ENCODE measurements around the gene RNF4. TPM values are rescaled to one million over a fixed set of nuclear protein-coding genes. Genes with fewer than 3 reads are reported as not detected.
"Not testable (repeated sequence)": the region's sequence is repeated elsewhere in the genome, so short reads cannot be mapped to it uniquely, and the experiment has no call there.

The RNF4 gene
- total RNA-seq, 1 experiment from 2014 or later = 72.6 TPM

DNA sequence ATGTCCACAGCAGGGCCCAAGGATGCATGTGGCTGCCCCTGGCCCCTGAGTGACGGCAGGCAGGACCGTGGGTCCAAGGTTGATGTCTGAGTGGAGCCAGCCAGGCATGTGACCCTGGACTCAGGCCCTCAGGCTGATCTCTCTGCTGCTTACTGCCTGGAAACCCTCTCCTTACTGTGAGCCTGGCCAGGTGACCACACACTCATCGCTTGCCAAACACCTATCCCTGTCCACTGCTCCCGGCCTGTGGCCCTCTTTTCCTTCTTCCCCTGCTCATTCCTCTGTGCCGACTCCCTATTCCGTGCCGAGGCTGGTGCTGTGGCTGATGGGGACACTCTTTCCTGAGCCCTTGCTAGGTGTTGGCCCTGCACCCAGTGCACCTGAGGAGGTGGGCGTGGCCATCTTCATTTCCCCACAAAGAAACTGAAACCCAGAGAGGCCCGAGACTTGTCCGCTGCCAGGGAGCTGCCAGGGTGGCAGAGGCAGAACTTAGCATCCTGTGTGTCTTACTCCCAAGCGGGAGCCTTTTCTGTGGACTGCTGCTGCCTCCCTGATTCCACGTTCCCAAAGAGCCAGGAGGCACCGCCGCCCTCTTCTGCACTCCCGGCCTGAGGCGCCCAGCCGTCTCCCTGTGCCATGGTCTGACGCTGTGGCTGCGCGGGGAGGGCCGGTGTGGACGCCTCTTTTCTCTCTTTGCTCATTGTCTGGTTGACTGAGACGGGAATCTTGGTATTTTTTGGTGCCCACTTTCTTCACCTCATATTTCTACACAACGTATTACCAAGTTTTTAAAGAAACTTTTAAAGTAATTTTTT lies 11.2 kb upstream of the RNF4 start:
- no peak for DNase-seq (ENCODE audit: low read depth)

DNA sequence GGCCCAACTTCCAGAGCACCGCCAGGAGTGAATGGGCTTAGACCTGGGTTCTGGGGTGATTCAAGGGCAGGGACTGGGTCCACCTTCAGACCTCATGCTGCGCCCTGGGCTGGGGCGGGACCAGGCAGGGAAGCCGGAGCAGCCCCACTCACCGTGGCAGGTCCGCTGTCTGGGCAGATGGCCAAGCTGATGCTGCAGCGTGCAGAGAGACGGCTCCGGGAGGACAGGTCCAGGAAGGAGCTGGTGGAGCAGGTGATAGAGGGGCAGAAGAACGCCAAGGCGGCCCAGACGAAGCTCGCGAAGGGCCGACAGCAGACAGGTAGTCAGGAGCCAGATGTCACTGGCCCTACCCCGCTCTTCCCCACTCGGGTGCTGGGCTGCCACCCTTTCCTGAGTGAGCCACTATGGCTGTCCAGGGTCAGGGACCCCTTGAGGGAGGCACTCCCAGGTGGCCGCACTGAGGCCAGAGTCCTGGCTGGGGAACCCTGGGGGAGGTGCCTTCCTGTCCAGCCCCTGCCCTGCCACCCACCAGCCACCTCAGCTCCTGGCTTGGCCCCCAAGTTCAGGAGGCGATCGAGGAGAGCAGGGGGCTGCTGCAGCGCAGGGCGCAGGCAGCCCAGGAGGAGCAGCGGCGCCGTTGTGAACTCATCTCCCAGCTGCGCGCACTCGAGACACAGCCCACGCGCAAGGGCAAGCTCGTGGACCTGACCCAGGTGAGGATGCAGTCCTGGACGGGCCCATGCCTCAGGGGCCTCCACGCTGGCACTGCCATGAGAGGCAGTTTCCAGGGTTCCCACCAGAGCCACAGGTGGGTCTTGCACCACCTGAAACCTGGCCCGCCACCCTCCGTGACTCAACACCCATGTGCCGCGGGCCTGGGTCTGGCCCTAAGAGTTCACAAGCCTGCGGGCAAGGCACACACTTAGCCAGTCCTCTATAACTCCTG lies 10.1 kb upstream of the RNF4 start:
- DNase-seq (ENCODE audit: low read depth) = no peak

DNA sequence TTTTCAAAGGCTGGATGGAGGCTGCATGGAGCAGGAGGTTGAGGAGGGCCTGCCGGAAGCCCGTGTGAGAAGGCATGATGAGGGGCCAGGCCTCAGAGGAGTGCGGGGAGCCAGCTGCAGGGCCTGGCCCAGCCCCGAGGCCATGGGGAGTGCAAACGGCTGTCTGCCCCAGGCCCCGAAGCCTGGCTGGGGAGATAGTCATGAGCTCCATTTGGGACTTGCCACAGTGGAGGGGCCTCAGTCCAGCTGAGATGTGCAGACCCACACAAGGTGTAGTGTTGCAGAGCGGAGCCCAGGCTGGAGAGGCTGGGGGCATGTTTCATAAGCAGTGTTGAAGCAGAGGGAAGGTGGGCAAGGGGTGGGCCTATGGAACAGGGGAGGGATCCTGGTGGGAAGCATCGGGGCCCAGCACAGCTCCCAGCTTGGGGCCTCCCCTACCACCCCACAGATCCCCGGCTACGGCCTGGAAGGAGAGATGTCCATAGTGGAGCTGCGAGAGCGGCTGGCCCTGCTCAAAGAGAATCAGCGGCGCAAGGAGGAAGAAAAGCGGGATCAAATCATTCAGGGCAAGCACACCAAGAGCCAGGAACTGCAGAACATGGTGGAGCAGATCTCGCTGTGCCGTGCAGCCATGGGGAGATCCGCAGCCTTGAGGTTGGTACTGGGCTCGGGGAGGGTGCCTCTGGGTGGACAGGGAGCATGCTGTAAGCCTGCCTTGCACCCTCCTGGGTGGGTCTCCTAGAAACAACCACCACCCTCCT lies 9.1 kb upstream of the RNF4 start:
- no peak for DNase-seq (ENCODE audit: low read depth)

GRCh38 chr4:2461246-2461960 lies 7.5 kb upstream of the RNF4 start:
- DNase-seq (ENCODE audit: low read depth) = no peak

DNA sequence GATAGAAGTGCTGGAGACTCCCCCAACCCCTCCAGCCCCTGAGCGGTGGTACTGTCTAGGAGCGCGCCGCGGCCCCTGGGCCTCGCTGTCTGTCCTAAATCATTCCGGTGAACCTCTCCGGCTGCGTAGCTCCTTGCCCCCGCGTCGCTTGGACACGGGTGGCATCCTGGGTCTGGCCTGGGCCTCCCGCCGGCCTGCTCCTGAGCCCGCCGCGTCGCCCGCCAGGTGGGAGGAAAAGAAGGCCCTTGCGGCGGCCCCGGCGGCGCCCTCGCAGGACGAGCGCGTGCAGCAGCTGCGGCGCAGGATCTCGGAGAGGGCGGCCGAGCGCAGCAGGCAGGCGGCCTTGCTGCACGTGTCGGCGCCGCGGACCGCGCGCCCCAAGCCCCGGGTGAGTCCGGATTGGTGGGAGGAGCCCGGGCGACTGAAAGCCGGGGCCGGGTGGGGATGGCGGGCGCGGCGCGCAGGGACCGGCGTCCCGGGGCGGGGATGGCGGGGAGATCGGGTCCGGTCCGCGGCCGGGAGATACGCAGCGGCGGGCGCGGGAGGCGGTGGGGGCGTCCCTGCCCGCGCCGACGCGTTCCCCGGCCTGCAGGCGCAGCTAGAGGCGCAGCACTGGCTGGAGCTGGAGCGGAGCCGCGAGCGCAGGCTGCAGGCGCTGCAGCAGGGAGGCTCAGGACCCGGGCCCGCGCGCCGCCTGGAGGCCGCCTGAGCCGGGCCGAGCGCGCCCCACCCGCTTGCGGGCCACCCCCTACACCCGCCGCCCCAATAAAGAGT lies 6.5 kb upstream of the RNF4 start:
- peak; percentile 57 for DNase-seq (ENCODE audit: low read depth)

GRCh38 chr4:2462992-2463762 lies 5.7 kb upstream of the RNF4 start:
- no peak for DNase-seq (ENCODE audit: low read depth)

DNA sequence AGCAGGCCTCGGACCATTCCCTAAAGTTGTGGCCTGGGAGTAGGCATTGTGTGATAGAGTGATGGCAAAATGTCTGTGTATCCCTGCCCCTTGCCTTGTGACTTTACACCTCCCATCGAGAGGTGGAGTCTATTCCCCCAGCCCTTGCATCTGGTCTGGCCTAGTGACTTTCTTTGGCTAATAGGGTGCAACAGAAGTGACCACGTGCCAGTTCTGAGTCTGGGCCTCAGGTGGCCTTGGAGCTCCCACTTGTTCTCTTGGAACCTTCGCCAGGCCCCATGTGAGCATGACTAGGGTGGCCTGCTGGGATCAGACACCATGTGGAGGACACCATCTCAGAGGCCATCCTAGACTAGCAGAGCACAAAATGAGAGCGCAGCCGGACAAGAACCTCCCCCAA lies 3.9 kb upstream of the RNF4 start:
- no peak for DNase-seq (ENCODE audit: low read depth)

GRCh38 chr4:2465544-2465943 lies 3.4 kb upstream of the RNF4 start:
- not testable (repeated sequence) for DNase-seq (ENCODE audit: low read depth)

DNA sequence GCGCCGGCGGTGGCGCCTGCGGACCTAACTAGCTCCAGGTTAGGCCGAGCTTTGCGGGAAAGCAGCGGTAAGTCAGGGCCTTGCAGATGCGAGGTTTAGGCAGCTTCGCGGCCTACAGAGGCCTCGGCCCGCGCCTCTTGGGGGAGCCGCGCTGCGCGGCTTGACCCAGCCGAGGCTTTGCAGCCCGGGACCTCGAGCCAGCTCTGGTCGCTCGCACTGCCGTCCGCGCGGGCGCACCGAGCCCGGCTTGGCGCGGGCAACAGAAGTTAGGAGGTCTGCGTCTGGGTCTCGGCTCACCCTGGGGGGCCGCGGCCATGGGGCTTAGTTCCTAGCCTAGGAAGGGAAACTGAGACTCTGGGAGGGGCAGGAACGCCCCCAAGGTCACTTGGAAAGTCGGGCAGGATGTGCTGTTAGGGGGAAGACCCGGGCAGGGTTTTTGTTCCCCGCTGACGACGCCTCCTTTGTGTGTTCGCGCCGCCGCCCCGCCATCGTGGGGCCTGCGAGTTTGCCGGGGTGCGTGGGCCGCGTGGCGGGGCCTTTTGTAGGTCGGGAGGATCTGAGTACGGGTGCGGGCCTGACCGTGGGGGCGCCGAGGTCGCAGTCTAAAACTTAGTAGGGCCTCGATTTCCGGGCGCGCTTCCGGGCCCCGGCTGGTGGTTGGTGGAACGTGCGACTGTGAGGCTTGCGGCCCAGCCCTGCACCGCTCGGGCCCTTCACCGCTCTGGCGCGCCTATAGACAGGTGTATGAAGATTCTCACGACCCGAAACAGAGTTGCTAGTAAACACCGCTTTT lies 482 bp downstream of the RNF4 start:
- peak; percentile 38 for DNase-seq (ENCODE audit: low read depth)

DNA sequence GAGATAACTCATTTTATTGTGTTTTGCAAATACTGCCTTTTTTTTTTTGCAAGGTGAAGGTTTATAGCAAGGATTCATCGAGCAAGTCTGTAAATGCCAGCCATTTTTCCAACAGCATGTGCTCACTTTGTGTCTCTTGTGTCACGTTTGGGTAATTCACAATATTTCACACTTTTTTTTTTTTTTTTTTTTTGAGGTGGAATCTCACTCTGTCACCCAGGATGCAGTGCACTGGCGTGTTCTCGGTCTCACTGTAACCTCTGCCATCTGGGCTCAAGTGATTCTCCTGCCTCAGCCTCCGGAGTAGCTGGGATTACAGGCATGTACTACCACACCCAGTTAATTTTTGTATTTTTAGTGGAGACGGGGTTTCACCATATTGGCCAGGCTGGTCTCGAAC lies 1.9 kb downstream of the RNF4 start:
- no peak for DNase-seq (ENCODE audit: low read depth)

- DNase-seq (ENCODE audit: low read depth) = peak; percentile 72
These were observed 3.3 kb downstream of the RNF4 start for GRCh38 chr4:2472187-2472586.

DNA sequence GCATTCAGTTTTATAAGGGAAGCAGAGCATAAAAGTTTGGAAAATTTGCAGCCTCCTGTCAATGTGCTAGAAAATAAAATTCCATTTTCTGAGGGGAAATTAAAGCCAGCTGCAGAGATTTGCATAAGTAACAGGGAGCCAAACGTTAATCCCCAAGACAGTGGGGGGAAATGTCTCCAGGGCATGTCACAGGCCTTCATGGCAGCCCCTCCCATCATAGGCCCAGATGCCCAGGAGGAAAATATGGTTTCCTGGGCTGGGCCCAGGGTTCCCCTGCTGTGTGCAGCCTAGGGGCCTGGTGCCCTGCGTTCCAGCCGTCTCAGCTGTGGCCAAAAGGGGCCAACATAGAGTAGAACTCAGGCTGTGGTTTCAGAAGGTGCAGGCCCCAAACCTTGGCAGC lies 9.3 kb downstream of the RNF4 start:
- DNase-seq (ENCODE audit: low read depth) = no peak

GRCh38 chr4:2480649-2481048 lies 11.7 kb downstream of the RNF4 start:
- DNase-seq (ENCODE audit: low read depth) = no peak

DNA sequence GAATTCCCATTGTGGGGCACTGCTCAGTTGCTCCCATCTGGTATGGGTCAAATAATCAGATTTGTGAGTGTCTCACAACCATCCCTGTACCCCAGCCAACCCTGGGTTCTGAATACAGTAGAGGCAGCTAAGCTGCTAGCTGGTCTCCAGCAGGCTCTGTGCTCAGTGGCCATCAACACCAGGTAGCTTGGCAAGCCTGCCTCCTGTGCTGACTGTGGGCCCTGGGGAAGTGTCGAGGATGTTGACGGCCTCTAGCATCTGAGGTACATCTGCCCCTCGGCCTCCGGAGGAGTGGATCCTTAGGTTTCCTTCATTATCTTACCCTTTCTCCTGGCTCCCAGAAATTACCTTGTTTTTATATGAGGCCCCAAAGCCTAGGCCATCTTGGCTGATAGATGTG lies 13.3 kb downstream of the RNF4 start:
- no peak for DNase-seq (ENCODE audit: low read depth)

DNA sequence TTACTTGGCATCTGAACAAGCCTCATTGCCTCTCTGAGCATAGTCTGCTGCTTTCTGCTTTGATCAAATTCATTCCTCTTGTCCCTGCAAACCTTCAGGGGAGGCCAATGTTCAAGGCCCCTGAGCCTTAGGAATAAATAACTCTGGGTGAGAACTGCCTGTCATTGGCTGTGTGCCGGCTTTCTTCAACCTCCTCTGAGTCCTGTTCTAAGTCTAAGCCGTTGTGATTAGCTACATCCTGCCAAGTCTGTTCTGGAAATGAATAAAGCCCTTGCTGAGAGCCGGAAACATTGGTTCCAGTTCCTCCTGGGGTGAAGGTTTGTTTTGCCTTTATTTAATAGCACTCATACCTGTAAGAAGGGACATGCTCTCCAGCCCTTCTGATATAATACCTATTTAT lies 13.8 kb downstream of the RNF4 start:
- DNase-seq (ENCODE audit: low read depth) = no peak

DNA sequence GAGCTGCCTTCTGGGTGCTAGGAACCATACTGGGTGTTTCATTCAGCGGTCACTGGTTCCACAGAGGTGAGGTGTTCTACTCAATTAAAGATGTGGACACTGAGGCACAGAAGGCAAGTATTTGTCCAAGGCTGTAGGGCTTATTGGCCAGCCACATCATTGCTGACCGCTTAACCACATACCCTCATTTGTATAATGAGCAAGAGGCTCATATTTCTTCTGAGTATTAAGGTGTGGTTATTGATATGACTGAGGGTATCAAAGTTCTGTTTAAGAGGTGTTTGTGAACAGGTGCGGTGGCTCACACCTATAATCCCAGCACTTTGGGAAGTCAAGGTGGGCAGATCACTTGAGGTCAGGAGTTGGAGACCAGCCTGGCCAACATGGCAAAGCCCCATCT lies 14.3 kb downstream of the RNF4 start:
- no peak for DNase-seq (ENCODE audit: low read depth)

GRCh38 chr4:2484185-2484584 lies 15.3 kb downstream of the RNF4 start:
- no peak for DNase-seq (ENCODE audit: low read depth)

DNA sequence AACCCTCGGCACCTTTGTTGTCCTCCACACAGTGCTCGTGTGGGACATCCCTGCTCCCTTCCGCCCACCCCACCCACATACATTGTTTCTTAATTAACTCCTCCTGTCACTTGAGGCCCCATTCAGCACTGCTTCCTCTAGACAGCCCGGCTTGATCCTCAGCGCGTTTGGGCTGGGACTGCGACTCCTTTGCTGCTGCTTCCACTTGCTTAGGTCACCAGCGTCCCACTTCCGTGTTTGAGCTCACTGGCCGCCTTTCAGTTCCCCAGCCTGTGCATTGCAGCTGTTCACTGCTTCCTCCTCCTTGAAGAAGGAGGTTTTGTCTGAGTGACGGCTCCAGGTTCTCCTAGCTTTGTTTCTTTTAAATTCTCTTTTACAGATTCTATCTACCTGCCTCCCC lies 16.1 kb downstream of the RNF4 start:
- DNase-seq (ENCODE audit: low read depth) = peak; percentile 90

- DNase-seq (ENCODE audit: low read depth) = no peak
These were observed 17.1 kb downstream of the RNF4 start for GRCh38 chr4:2485956-2486355.

Data from LHCN-M2 (cell line).